Occipital lobe (tissue), 2 donors: Measurements from ENCODE around the gene CNTNAP2. TPM values are rescaled to one million over a fixed set of nuclear protein-coding genes. Genes with fewer than 3 reads are reported as not detected.
"Not testable (repeated sequence)": the region's sequence is repeated elsewhere in the genome, so short reads cannot be mapped to it uniquely, and the experiment has no call there.

Experiments used
- DNase-seq: peaks from one replicate; lab custom pipeline; 2025; lab: John Stamatoyannopoulos, UW
- total RNA-seq: library from RNA; depleted of rRNA; stranded (reverse); fragments of >200 nt; gene quantifications from one replicate; pipeline ENCODE4 v1.2.3, GENCODE V29; 2014

Gene CNTNAP2
- total RNA-seq, 1 donor from 2014 or later = 37.3 TPM

DNA sequence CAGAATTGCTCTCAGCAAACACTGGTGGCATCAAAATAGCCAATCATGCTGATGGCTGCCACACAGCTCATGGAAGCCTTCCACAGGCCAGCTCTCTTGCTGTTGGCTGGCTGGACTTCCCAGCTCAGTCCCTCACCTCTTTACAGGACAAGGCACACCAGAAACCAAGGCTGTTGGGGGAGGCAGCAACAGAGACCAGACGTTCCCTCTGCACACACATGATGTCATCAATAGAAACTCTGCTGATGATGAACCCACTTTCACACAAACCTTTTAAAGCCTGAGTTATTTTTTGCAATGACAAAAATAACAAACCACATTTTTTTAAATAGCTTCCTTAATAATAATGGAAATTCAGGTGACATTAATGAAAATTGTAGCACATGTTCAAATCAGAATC lies 2173.0 kb downstream of the CNTNAP2 start:
- no peak for DNase-seq

DNA sequence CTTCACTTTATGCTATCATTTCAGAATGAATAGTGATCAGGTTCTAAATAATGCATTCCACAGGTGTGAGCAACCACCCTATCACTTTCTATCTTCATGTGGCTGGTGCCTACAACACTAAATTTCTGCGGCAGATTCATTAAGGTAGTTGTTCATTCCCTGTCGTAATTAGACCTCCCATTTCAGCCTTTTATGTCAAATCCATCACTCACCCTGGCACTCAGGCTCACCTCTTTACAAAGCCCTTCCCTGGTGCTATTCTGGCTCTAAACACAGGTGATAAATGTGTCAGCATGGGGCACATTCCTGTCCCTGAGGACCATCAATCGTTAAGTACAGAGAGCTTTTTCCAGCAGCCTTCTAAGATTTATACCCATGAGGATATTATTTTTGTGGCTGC lies 2173.9 kb downstream of the CNTNAP2 start:
- DNase-seq = no peak

DNA sequence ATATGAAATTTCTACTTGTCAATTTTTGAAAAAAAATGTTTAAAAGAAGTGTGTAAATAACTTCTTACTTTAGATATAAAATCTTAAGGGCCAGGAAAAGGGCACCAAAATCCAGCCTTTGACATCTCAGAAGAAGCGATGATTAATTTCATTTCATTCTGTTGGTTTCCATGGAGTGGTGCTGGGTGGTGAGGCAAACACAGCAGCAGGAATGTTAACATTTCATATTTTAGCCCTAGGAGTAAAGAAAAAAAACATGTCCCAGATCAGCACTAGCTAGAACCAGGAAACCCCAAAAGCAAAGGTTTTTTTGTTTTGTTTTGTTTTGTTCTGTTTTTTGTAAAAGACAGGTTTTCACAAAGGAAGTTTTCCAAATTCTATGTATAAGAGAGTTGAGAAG lies 2175.2 kb downstream of the CNTNAP2 start:
- no peak for DNase-seq

DNA sequence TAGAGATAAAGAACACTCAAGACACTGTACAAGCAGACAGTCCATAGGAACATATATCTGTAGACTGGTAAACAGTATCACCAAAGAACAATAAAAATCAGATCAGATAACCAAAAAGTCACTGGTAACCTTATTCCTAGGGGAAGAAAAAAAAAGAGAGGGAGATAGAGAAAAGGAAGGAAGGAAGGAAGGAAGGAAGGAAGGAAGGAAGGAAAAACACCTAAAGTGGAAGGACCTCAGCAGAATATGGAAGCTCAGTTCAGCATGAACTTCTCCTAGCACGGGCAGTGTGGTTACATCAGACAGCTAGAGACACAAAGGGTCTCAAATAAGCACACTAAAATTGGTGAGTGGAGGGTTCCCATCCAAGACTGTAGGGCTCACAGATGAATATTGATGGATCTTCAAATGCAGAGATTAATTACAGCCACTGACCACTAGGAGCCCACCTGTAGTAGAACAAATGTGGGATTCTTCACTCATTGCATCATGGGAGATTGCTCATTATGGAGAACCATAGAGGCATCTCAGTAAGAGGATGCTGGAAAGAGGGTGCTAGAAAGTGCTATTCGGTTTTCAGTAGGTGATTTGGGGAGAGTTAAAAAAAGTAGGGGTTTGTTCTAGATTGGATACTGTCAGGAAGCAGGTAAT lies 2180.5 kb downstream of the CNTNAP2 start:
- no peak for DNase-seq

DNA sequence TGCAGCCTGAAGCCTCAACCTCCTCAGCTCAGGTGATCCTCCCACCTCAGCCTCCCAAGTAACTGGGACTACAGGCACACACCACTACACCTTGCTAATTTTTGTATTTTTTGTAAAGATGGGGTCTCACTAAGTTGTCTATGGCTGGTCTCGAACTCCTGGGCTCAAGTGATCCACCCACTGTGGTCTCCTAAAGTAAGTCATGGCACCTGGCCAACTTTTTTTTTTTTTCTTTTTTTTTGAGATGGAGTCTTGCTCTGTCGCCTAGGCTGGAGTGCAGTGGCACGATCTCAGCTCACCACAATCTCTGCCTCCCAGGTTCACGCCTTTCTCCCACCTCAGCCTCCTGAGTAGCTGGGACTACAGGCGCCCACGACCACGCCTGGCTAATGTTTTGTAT lies 2182.2 kb downstream of the CNTNAP2 start:
- DNase-seq = not testable (repeated sequence)

DNA sequence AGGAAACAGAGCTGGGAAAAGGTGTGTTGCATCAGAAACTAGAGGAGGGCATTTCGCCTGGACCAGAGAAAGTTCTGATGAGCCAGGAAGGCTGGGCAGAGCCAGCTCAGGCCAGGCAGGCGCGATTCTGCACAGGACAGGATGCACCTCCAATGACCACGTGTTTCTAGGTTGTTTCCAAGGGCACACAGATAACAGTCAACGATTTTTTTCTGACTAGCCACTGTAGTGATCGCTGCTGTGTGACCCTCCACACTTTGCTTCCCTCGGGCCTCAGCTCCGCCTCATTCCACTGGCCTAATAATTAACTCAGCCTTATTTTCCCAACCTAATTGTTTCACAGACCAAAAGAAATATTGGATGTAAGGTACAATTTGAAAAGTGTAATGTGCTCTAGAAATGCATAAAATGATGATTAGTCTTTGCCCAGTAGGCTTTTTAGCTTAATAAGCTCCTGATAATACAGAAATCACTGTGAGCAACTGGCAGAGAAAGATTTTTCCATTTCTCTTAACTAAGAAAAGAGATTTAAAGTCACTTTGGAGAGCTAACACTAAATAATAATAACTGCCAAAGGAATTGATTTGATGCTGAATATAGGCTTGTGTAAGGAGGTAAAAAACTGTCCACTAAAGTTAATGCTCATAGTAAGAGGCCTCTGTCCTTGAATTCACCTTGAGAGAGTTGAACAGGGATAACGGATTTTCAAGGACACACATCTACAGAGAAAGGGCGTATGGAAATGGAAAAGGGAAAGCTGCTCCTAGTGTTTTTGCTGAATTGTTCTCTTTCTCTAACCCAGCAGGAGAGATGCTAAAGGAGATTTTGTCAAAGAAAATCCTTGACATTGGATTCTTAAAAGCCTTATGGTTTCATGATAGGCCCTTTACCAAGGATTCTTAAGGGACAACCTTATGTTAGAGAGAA lies 2183.0 kb downstream of the CNTNAP2 start:
- no peak for DNase-seq

DNA sequence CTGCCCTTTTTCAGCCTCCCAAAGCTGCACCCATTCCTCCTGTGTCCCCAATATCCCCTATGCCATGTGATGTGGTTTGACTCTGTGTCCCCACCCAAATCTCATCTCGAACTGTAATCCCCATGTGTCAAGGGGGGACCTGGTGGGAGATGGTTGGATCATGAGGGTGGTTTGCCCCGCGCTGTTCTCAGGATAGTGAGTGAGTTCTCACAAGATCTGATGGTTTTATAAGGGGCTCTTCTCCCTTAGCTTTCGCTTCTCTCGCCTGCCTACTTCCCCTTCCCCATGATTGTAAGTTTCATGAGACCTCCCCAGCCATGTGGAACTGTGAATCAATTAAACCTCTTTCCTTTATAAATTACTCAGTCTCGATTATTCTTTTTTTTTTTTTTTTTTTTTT lies 2185.8 kb downstream of the CNTNAP2 start:
- not testable (repeated sequence) for DNase-seq

DNA sequence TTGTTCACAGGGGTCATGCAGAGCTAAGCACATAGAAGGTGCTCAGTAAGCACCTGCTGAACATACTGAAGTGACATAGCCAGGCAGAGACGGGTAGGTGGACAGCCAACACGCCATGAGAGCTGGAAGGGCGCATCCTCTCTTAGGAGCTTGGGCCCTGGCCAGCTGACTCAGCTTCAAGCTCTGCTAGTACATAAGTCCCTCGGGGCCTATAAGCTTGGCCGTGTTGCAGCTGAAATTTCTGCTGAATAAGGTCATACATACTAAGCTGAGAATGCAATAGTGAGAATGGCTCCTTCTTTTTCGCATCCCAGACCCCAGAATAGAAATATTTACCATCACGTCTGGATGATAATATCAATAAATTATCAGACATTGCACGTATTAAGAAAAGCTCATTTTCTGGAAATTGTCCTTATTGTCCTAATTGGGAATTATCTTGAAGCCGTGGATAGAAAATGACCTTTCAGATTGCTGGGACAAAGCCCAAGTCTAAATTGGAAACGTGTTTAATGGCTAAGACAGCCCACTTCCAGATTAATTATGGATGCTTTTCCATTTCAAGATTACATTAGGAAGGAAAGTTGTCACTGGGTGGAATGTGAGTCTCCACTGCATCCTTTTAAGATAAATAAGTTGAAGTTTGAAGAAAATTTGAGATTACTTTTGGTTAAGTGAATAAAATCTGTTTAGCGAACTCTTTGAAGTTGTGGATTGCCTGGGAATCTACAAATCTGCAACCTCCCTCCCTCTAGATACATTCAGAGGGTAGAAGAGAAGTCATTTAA lies 2186.9 kb downstream of the CNTNAP2 start:
- DNase-seq = peak; percentile 48

DNA sequence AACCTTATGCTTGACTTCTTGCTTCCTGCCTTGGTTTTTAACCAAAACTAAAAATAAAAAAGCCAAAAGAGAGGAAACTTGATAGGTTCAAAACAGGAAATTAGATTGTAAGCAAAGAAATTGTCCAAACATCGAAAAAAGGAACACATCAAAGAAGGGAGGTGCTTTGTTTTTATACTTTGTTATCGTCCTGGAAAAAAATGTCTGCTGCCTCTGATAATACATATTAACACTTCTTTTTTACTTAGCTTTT lies 2187.4 kb downstream of the CNTNAP2 start:
- no peak for DNase-seq

DNA sequence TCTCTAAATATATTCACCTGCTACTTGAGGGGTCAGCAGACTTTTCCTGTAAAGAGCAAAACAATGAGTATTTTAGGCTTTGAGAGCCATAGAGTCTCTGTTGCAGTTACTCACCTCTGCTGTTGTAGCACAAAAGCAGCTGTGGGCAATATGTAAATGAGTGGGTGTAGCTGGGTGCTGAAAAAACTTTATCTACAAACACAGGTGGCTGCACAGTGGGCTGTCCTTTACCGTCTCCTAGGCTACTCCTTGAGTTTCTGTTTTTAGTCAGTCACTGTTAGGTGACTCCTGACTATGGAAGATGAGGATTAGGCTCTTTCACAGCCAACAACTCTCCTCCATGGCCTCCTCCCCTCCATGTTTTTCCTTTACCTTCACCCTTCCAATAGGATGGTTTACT lies 2187.9 kb downstream of the CNTNAP2 start:
- DNase-seq = no peak

DNA sequence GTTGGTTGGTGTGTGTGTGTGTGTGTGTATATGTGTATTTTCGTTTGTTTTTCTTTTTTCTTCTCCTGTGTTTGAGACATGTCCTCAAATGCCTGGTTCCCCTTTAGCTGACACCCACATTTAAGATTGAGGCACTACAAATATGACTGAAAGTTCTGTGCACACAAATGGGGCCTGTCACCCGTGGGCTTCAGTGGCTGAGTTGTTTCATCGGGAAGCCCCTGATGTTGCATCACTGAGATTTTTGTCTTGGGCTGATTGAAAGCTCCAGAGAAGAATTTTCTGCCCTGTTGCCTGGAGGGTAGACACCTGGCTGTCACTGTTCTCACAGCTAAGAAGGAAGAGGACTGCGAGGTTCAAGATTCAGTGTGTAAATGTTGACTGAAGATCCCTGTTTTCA lies 2190.2 kb downstream of the CNTNAP2 start:
- DNase-seq = no peak

DNA sequence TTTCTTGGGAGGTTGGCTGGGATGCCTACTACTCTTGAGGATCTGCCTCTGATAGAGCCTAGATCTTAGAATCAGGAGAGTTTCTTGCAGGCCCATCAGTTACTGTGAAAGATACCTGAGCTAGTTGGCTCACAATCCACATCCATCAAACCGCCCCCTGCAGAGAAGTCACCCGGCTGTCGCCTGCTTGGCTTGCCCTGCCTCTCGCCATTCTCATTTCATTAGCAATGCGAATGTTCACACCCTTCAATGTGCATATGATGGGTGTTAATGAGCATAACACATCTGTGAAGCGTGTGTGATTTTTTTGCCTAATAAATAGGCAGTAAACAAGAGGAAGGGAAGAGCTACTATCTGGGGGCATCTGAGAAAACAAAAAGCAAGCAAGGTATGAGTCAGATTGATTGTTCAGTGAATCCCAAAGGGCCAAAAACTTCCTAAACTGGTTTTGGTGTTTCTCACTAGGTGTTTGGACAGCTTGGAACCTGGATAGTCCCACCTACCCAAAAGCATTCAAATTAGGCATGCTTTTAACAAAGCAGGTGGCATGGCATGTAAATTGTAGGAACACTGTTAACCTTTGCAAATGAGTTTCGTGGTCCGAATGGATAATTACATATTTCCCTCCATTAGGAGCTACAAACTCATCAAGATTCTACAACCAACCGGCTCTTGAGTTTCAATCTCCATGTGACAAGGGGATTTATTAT lies 2201.7 kb downstream of the CNTNAP2 start:
- DNase-seq = no peak

DNA sequence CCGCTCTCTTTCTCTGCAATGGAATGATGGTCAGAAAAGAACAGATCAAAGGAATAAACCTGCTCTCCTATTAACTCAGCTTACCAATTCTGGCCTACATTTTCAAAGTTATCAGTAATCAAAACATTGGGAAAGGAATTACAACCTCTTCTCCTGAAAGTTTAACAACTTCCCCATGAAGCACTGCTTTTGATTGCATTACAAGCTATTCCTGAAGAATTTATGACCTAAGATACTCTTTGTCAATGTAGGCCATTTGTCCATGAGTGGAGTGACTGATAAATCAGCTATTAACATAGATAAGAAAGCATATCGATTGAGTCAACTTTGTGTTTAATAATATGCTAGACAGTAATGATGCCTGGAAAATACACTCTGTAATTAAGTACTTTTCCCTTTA lies 2202.2 kb downstream of the CNTNAP2 start:
- DNase-seq = no peak

DNA sequence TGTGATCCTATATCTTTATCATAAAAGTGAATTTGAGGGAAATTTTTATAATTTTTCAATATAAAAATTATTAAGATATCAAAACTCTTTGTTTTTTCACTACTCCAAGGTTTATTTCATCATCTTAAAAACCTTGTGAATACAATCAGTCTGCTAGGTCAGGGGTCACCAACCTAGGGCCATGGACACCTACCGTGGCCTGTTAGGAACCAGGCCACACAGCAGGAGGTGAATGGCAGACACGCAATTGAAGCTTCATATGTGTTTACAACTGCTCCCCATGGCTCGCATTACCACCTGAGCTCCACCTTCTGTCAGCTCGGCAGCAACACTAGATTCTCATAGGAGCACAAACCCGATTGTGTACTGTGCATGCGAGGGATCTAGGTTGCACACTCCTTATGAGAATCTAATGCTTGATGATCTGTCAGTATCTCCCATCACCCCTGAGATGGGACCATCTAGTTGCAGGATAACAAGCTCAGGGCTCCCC lies 2202.8 kb downstream of the CNTNAP2 start:
- no peak for DNase-seq

DNA sequence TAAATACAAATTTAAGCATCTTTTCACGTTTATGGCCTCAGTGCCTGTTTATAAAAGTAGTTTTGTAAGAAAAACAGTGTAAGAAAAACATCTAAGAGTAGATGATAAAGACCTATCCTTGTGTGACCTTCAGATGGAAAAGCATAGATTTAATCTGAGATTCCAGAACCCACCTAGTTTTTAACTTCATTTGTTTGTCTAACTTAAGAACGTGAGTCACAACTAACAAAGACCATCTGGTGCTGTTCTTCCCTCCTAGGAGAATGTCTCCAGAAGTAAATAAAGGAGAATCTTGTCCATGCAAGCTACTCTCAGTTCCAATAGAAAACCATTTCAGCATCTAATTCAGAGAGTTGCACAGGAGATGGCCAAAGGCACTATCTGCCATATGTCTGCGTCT lies 2208.6 kb downstream of the CNTNAP2 start:
- DNase-seq = no peak

DNA sequence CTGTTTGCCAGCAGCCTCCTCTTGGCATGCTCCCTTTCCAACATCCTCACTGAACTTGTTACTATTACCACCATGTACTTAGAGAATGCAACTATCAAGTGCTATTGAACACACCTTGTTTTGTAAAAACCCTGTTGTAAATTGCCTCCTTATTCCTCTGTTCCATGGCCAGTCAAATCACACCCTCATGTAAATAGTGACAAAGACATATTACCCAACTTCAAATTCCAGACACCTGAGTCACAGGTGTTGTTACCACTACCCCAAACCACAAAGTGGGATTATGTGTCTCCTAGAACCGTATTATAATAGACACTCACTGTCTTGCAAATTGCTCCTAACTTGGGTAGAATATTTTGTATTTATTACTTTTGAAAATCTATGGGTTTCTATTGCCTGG lies 2210.8 kb downstream of the CNTNAP2 start:
- DNase-seq = no peak

DNA sequence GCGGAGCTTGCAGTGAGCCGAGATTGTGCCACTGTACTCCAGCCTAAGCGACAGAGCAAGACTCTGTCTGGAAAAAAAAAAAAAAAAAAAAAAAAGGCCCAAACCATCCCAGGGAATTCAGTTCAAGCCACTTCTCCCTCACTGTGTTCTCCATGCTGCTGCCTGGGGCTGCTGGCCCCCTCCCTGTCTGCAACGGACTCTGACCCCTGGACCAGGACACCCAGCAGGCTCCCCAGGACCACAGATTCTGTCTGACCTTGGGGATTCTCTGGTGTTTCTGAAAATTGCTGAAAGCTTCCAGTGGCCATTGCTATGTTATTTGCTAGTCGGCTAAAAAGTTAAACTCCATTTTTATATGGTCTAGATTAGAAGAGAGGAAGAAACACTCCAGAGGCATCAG lies 2212.3 kb downstream of the CNTNAP2 start:
- no peak for DNase-seq

DNA sequence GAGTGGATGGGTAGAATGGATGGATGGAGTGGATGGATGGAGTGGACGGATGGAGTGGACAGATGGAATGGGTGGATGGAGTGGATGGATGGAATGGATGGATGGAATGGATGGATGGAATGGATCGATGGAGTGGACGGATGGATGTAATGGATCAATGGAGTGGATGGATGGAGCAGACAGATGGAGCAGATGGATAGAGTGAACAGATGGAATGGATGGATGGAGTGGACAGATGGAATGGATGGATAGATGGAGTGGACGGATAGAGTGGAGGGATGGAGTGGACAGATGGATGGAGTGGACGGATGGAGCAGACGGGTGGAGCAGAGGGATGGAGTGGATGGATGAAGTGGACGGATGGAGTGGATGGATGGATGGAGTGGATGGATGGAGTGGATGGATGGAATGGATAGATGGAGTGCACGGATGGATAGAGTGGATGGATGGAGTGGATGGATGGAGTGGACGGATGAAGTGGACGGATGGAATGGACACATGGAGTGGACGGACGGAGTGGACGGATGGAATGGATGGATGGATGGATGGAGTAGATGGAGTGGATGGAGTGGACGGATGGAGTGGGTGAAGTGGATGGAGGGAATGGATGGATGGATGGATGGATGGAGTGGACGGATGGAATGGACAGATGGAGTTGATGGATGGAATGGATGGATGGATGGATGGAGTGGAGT lies 2213.7 kb downstream of the CNTNAP2 start:
- DNase-seq = no peak

DNA sequence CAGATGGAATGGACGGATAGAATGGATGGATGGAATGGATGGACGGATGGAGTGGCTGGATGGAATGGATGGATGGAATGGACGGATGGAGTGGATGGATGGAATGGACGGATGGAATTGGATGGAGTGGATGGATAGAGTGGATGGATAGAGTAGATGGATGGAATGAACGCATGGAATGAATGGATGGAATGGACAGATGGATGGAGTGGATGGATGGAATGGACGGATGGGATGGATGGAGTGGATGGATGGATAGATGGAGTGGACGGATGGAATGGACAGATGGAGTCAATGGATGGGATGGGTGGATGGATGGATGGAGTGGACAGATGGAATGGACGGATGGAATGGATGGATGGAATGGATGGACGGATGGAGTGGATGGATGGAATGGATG lies 2214.2 kb downstream of the CNTNAP2 start:
- DNase-seq = no peak

DNA sequence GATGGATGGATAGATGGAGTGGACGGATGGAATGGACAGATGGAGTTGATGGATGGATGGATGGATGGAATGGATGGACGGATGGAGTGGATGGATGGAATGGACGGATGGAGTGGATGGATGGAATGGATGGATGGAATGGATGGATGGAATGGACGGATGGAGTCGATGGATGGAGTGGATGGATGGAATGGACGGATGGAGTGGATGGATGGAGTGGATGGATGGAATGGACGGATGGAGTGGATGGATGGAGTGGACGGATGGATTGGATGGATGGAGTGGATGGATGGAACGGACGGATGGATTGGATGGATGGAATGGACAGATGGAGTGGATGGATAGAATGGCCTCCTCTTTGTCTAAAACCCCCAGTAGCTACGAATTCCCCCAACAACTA lies 2214.9 kb downstream of the CNTNAP2 start:
- DNase-seq = not testable (repeated sequence)
